Prostate gland (tissue), 2 donors: ENCODE results near the gene NBAS.

Experiments used
- CTCF ChIP-seq, 4 experiments: fragments of 200-600 bp in 2 of 4; fragments of 450-650 bp in 2 of 4; sonication (generic) in 2 of 4; IDR thresholded peaks; 1 replicate in 3 of 4; 2 replicates in 1 of 4; pipeline ENCODE4 v1.5.1; 2016 to 2019; ENCODE audit warnings: antibody characterized with exemption in 4 of 4, mild to moderate bottlenecking in 2 of 4, moderate library complexity in 2 of 4
- POLR2A ChIP-seq: fragments of 450-650 bp; IDR thresholded peaks from one replicate; pipeline ENCODE4 v1.6.1; 2016; ENCODE audit warnings: antibody characterized with exemption, mild to moderate bottlenecking
- POLR2AphosphoS5 ChIP-seq: sonication (generic); formaldehyde crosslinking; IDR thresholded peaks from one replicate; pipeline ENCODE4 v1.6.1; 2017; ENCODE audit warnings: antibody characterized with exemption

- TF ChIP-seq CTCF (IDR thresholded peaks at IDR 0.05): no peak
- no peak for TF ChIP-seq POLR2AphosphoS5
- TF ChIP-seq POLR2A: no peak
Measured at GRCh38 chr2:15241201-15241600, 319.9 kb downstream of the NBAS start.
